ENCODE measurements around the gene C17orf67.

C17orf67 gene

GRCh38 chr17:56810343-56810742, 23.4 kb downstream of the C17orf67 start:
- DNase-seq (ENCODE audit: low read depth), result no peak
- no peak overlapping the region for H3K4me3 ChIP-seq (ENCODE audit: control insufficient read depth, low read depth, low read length)
- TF ChIP-seq CTCF (IDR thresholded peaks at IDR 0.05; ENCODE audit: control insufficient read depth, insufficient read depth, low read depth, low read length, missing control alignments), result no peak

GRCh38 chr17:56809820-56810179, 23.9 kb downstream of the C17orf67 start:
- no peak for TF ChIP-seq CTCF (IDR thresholded peaks at IDR 0.05; ENCODE audit: control insufficient read depth, insufficient read depth, low read depth, low read length, missing control alignments)
- no peak for DNase-seq (ENCODE audit: low read depth)
- H3K4me3 ChIP-seq (ENCODE audit: control insufficient read depth, low read depth, low read length), result no peak overlapping the region

- no peak for TF ChIP-seq CTCF (IDR thresholded peaks at IDR 0.05; ENCODE audit: control insufficient read depth, insufficient read depth, low read depth, low read length, missing control alignments)
- no peak for DNase-seq (ENCODE audit: low read depth)
These were observed 24.5 kb downstream of the C17orf67 start for GRCh38 chr17:56809106-56809819.

GRCh38 chr17:56808503-56808902, 25.2 kb downstream of the C17orf67 start:
- no peak overlapping the region for H3K4me3 ChIP-seq (ENCODE audit: control insufficient read depth, low read depth, low read length)
- TF ChIP-seq CTCF (IDR thresholded peaks at IDR 0.05; ENCODE audit: control insufficient read depth, insufficient read depth, low read depth, low read length, missing control alignments), result no peak
- no peak for DNase-seq (ENCODE audit: low read depth)

More at GRCh38 chr17:56809106-56809819, 24.5 kb downstream of the C17orf67 start:
- H3K4me3 ChIP-seq (ENCODE audit: control insufficient read depth, low read depth, low read length), result no peak overlapping the region

- TF ChIP-seq CTCF (IDR thresholded peaks at IDR 0.05; ENCODE audit: control insufficient read depth, insufficient read depth, low read depth, low read length, missing control alignments), result no peak
- no peak for DNase-seq (ENCODE audit: low read depth)
- no peak overlapping the region for H3K4me3 ChIP-seq (ENCODE audit: control insufficient read depth, low read depth, low read length)
These were observed 26.0 kb downstream of the C17orf67 start for GRCh38 chr17:56807723-56808122.

GRCh38 chr17:56806949-56807348, 26.8 kb downstream of the C17orf67 start:
- no peak overlapping the region for H3K4me3 ChIP-seq (ENCODE audit: control insufficient read depth, low read depth, low read length)
- DNase-seq (ENCODE audit: low read depth), result no peak
- no peak for TF ChIP-seq CTCF (IDR thresholded peaks at IDR 0.05; ENCODE audit: control insufficient read depth, insufficient read depth, low read depth, low read length, missing control alignments)

Measured in AG09309 (cell line).